Esophagus muscularis mucosa (tissue), 4 donors: ENCODE measurements around the gene EFCAB11.

Experiments
- EP300 ChIP-seq: sonication (generic); formaldehyde crosslinking; IDR thresholded peaks from one replicate; pipeline ENCODE4 v1.6.1; 2017; ENCODE audit warnings: antibody characterized with exemption
- POLR2A ChIP-seq: fragments of 450-650 bp; IDR thresholded peaks from one replicate; pipeline ENCODE4 v1.6.1; 2017; ENCODE audit warnings: antibody characterized with exemption, moderate library complexity, mild to moderate bottlenecking, low read depth
- POLR2AphosphoS5 ChIP-seq, 2 donors: sonication (generic); formaldehyde crosslinking; IDR thresholded peaks; one replicate each; pipeline ENCODE4 v1.6.1; 2017; ENCODE audit warnings: antibody characterized with exemption in 2 of 2
- TF ChIP-seq, protein P1 (sequence below), 3 experiments: fragments of 200-600 bp in 2 of 3; fragments of 450-650 bp in 1 of 3; sonication (generic) in 2 of 3; IDR thresholded peaks; one replicate each; pipeline ENCODE4 v1.5.1; 2017 to 2019; ENCODE audit warnings: antibody characterized with exemption in 3 of 3, mild to moderate bottlenecking in 2 of 3, moderate library complexity in 1 of 3

DNA sequence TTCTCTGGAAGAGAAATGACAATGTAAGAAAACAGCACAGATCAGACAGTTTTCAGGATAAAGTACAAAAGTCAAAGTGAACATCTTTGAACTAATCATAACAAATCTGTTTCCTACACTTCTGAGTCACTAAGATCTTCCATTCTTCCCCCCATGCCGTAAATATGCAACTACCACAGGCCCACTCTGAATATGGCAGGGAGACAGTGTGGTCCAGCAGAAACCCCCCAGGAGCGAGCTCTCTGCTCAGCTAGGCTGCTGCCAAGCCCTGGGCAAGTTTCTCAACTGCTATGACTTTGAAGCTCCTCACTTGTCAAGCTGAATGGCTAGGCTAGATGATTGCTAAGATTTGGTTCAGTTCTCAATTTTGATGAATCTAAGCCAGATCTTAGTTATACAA lies 148.1 kb downstream of the EFCAB11 start:
- TF ChIP-seq POLR2A: no peak
- no peak for TF ChIP-seq POLR2AphosphoS5 (IDR thresholded peaks at IDR 0.05)
- TF ChIP-seq, protein P1, sequence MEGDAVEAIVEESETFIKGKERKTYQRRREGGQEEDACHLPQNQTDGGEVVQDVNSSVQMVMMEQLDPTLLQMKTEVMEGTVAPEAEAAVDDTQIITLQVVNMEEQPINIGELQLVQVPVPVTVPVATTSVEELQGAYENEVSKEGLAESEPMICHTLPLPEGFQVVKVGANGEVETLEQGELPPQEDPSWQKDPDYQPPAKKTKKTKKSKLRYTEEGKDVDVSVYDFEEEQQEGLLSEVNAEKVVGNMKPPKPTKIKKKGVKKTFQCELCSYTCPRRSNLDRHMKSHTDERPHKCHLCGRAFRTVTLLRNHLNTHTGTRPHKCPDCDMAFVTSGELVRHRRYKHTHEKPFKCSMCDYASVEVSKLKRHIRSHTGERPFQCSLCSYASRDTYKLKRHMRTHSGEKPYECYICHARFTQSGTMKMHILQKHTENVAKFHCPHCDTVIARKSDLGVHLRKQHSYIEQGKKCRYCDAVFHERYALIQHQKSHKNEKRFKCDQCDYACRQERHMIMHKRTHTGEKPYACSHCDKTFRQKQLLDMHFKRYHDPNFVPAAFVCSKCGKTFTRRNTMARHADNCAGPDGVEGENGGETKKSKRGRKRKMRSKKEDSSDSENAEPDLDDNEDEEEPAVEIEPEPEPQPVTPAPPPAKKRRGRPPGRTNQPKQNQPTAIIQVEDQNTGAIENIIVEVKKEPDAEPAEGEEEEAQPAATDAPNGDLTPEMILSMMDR (IDR thresholded peaks at IDR 0.05): no peak
- TF ChIP-seq EP300: no peak
